GM10248 (cell line): ENCODE data around the gene MFNG.

Experiments used
- CTCF ChIA-PET: fragments of 300-600 bp; sonication (Branson Sonifier 250); formaldehyde crosslinking; extraction: SDS; loops from one replicate; lab custom pipeline; 2021; ENCODE audit warnings: antibody characterized with exemption; lab: Yijun Ruan, JAX
- POLR2A ChIA-PET: fragments of 350-650 bp; sonication (Branson Sonifier 250); formaldehyde crosslinking; extraction: SDS; loops from one replicate; lab custom pipeline; 2020; ENCODE audit warnings: antibody characterized with exemption; lab: Yijun Ruan, JAX
- DNase-seq: peaks from one replicate; pipeline ENCODE4 v3.0.0; 2012; ENCODE audit errors: extremely low spot score
- CTCF ChIP-seq: IDR thresholded peaks from 2 replicates; pipeline ENCODE4 v1.5.1; 2012; ENCODE audit warnings: mild to moderate bottlenecking, low read depth; ENCODE audit errors: extremely low read depth, missing control alignments, control extremely low read depth

MFNG gene

GRCh38 chr22:37526376-37526775, 40.2 kb upstream of the MFNG start:
- ChIA-PET POLR2A (no interaction called here), CTCF (interaction anchor here (2.1 kb wide), 1 partner anchor 40 kb away, joined by 5 read pairs; no protein-coding TSS in a partner anchor)
- TF ChIP-seq CTCF = no peak
- DNase-seq = no peak

GRCh38 chr22:37525746-37526350, 39.7 kb upstream of the MFNG start:
- DNase-seq = no peak
- no peak for TF ChIP-seq CTCF
- CTCF ChIA-PET = interaction anchor here (1.2 to 2.1 kb wide), 2 partner anchors 14 to 41 kb away, joined by 5 read pairs; no protein-coding TSS in a partner anchor
- POLR2A ChIA-PET = no interaction called here

DNA sequence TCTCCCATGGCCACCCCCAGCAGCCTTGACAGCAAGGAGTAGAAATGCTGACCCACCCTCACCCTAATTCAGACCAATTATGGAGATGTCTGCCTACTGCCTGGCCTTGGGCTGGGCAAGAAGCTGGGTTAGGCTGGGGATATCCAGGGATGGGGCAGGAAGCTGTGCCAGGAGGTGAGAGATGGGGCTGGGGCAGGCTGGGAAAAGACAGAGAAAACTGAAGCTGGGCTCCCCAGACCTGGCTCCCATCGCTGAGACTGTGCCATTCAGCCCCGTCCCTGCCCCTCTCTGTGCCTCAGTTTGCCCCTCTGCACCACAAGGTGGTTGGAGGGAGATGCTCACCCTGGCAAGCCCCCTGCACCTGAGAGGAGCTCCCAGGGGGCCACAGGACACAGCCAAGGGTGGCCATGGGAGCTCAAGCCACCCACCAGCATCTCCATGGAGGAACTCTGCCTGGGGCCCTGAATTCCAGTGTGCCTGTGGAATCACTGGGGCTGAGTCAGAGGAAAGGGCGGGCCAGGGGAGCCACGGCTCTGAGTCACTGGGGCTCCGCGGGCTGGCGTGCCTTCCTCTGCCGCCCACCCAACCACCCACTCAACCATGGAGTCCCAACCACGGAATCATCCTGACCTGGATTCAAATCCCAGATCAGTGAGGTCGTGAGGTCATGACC, 39.0 kb upstream of the MFNG start:
- no peak for TF ChIP-seq CTCF
- CTCF ChIA-PET = interaction anchor here (1.2 to 2.1 kb wide), 2 partner anchors 14 to 42 kb away, joined by 5 read pairs; no protein-coding TSS in a partner anchor
- POLR2A ChIA-PET = no interaction called here
- no peak for DNase-seq

DNA sequence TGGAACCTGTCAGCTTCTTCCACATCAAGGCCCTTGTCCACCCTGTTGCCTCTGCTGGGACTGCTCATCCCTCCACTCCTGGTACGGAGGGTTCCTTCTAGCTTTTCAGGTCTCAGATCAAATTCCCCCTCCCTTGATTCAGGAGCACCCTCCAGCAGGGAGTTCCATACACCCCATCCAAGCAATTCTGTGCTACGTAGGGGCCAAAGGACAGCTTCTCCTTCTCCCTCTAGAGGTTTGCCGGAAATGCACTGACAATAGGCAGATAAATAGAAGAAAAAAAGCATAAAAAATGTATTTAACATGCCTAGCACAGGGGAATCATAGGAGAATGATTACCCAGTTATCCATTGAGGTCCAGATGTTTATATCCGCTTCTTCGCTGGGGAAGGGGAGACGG, 36.3 kb upstream of the MFNG start:
- CTCF ChIA-PET = interaction anchor here (1.6 kb wide), 1 partner anchor 44 kb away, joined by 5 read pairs; no protein-coding TSS in a partner anchor
- TF ChIP-seq CTCF = no peak

DNA sequence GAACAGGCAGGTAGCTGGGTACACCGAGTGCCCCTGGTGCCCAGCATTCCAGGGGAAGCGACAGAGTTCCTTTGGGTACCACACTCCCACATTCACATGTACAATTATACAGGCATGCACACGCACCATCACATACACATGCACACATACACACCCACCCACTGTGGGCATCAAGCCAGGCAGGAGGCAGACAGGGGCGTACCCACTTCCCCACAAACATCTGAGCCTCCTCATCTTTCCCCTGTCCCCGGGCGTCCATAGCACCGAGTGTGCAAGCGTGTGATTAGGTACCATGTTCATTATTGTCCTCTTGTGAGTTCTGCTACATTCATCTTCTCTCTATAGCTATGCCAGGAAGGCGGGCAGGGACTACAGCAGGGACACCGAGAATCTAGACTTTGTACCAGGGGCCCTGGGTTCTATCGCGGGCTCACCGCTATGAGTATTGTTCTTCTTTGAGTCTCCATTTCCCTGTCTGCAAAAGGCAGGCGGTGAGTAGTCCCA, 35.1 kb upstream of the MFNG start:
- TF ChIP-seq CTCF = no peak
- DNase-seq = no peak
- ChIA-PET CTCF (interaction anchor here (1.0 to 1.6 kb wide), 2 partner anchors 46 to 112 kb away, joined by 3 to 5 read pairs; no protein-coding TSS in a partner anchor), POLR2A (no interaction called here)

More for the DNA sequence above, 36.3 kb upstream of the MFNG start:
- DNase-seq = no peak
- POLR2A ChIA-PET = no interaction called here

- no peak for TF ChIP-seq CTCF
- no peak for DNase-seq
- CTCF ChIA-PET = interaction anchor here (1.0 to 1.6 kb wide), 2 partner anchors 46 to 113 kb away, joined by 3 to 5 read pairs; no protein-coding TSS in a partner anchor
- POLR2A ChIA-PET = no interaction called here
Observed at GRCh38 chr22:37520776-37521191, 34.6 kb upstream of the MFNG start.
